PC-9 (cell line): ENCODE measurements around the gene RNF223.

Experiments
- CTCF ChIP-seq: fragments of 200-600 bp; sonication (generic); conservative IDR thresholded peaks from 2 replicates; pipeline ENCODE4 v1.6.1; 2017; ENCODE audit warnings: mixed run types, antibody characterized with exemption, mild to moderate bottlenecking, moderate library complexity
- EZH2 ChIP-seq: fragments of 200-600 bp; sonication (generic); IDR thresholded peaks from 2 replicates; pipeline ENCODE4 v1.8.0; 2017; ENCODE audit warnings: antibody characterized with exemption, low read depth

DNA sequence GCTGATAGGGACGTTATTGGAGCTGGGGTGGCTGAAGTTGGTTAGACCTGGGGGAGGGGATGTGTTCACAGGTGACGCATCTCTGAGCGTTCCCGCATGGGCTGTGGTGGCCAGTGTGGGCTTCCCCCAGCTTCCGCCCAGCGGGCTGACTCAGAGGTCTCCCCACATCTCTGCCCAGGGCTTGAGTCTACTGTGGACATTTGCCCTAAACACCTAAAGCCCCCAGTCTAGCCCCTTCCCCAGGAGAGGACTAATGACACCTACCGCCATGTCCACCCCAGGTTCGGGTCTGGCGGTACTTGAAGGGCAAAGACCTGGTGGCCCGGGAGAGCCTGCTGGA is 52.2 kb downstream of the RNF223 start:
- TF ChIP-seq CTCF (no peak), EZH2 (no peak)
